ENCODE measurements around the gene TMEM37.

Gene TMEM37

DNA sequence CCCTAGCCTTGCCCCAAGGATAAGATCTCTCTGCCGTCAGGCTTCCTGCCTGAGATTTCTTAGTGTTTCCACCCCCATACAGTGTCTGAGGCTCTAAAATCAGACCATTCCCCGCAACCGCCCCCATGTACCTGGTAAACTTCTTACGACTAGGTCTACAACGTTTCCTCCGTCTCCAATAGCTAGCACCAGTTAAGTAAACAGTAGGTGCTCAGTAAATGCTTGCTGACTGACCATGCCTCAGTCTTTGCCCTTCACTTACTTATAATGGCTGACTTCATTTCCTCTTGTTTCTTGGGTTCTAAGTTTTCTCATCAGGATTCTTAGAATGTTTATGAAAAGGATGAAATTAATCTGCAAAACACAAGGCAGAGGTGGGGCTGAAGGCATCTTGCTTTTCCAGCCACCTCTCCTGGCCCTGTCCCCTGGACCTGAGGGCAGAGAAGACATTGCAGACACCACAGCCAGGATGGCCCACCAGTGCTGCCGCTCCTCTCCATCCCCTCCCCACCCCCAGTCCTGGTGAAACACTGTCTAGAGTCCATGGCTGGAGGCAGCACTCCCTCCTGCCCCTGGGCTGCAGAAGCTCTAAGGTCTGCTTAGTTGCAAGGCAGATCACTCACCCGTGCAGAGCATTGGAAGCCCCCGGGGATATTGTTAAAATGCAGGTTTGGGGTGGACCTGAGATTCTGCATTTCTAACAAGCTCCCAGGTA, 16.9 kb downstream of the TMEM37 start:
- Histone ChIP-seq H3K27ac (ENCODE audit: low read length) (no peak overlapping the region), H3K36me3 (ENCODE audit: control insufficient read depth, low read depth, low read length) (no peaks in the 10 kb centered on the region), H3K4me3 (ENCODE audit: low read length) (no peak overlapping the region), H3K9me3 (ENCODE audit: control insufficient read depth, low read depth, low read length) (no peaks in the 10 kb centered on the region), H3K4me1 (ENCODE audit: control insufficient read depth, low read depth, low read length) (peaks cover 12% of the 10 kb centered on the region), H3K9ac (ENCODE audit: low read length) (no peak overlapping the region), H3K27me3 (ENCODE audit: control insufficient read depth, insufficient read depth, low read length) (no peaks in the 10 kb centered on the region)

DNA sequence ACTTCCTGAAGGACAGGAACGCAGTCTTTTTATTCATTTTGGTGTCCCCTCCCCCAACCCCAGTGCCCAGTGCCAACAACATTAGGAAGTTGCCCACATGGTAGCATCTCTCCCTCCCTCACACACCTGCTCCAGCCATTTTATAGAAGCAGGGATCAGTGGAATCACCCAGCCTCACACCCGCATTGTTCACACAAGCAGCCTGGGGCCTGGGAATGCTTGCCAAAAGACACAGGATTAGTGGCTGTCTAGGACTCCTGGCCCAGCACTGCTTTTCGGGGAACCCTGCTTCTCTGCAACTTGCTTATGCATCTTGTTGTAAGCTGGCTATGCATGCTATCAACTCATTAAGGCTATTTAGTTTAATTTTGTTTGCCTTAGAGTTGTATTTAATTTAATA, 17.9 kb downstream of the TMEM37 start:
- H3K4me3 ChIP-seq (ENCODE audit: low read length), result no peak overlapping the region
- no peak overlapping the region for H3K27ac ChIP-seq (ENCODE audit: low read length)
- no peaks in the 10 kb centered on the region for H3K9me3 ChIP-seq (ENCODE audit: control insufficient read depth, low read depth, low read length)
- H3K4me1 ChIP-seq (ENCODE audit: control insufficient read depth, low read depth, low read length), result peaks cover 12% of the 10 kb centered on the region
- no peaks in the 10 kb centered on the region for H3K27me3 ChIP-seq (ENCODE audit: control insufficient read depth, insufficient read depth, low read length)
- H3K36me3 ChIP-seq (ENCODE audit: control insufficient read depth, low read depth, low read length), result no peaks in the 10 kb centered on the region
- no peak overlapping the region for H3K9ac ChIP-seq (ENCODE audit: low read length)

DNA sequence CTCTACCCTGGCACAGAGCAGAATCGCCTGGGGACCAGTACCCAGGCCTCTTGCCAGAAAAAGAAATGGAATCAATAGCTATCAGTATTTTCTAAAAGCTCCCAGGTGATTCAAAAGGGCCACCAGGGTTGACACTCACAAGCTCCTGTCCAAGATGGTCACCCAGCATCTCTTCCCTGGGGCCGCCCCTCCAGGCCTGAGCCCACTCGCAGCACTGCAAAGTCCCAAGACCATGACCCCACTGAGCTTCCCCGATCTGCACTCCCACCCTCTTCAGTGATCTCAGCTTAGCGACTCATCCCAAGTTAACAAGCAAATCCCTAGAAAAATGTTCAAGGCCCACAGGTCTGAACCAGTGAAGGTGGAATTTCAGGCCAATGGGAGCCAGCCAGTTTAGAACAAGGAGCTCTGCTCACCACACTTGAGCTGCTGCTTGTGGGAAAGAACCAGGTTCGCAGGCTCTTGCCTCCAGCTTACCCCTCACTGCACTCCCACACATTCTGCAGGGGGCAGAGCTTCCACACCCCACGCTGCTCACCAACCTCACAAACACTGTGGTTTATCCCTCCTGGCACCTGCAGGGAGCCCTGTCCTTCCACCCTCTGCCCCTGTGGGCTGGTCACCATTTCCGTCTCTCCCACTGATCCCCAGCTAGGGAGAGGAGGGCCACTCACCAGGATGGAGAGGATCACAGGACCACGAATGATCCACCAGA, 19.8 kb downstream of the TMEM37 start:
- Histone ChIP-seq H3K9ac (ENCODE audit: low read length) (no peak overlapping the region), H3K4me1 (ENCODE audit: control insufficient read depth, low read depth, low read length) (peaks cover 12% of the 10 kb centered on the region), H3K27me3 (ENCODE audit: control insufficient read depth, insufficient read depth, low read length) (no peaks in the 10 kb centered on the region), H3K27ac (ENCODE audit: low read length) (no peak overlapping the region), H3K4me3 (ENCODE audit: low read length) (no peak overlapping the region), H3K9me3 (ENCODE audit: control insufficient read depth, low read depth, low read length) (no peaks in the 10 kb centered on the region), H3K36me3 (ENCODE audit: control insufficient read depth, low read depth, low read length) (no peaks in the 10 kb centered on the region)

DNA sequence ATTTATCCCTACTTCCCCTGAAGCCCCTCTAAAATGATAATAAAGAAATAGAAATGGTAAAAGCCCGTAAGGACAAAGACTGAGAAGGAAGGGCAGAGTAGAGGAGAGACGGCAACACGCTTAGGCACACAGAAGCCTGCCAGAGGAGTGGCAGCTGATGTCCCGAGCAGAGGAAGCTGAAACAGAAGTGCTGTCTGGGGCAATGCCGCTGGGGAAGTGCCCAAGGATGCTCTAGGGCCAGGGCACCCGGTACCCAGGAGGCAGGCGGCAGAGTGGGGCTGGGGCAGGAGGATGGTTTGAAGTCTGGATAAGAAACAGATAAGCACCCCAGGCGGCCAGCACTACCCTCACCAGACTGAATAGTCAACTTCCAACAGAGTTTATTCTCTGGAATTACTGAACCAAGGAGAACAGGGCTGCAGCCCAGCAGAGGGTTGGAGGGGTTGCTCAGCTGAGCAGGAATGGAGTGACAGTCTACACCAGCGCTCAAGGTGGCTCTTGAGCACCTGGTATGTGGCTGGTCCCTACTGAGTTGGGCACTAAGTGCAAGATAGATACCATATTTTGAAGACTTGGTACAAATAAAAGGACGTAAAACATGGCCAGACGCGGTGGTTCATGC, 22.4 kb downstream of the TMEM37 start:
- H3K27me3 ChIP-seq (ENCODE audit: control insufficient read depth, insufficient read depth, low read length), result no peaks in the 10 kb centered on the region
- peaks cover 6% of the 10 kb centered on the region for H3K4me1 ChIP-seq (ENCODE audit: control insufficient read depth, low read depth, low read length)
- no peak overlapping the region for H3K9ac ChIP-seq (ENCODE audit: low read length)
- no peaks in the 10 kb centered on the region for H3K9me3 ChIP-seq (ENCODE audit: control insufficient read depth, low read depth, low read length)
- no peak overlapping the region for H3K4me3 ChIP-seq (ENCODE audit: low read length)
- no peak overlapping the region for H3K27ac ChIP-seq (ENCODE audit: low read length)
- no peaks in the 10 kb centered on the region for H3K36me3 ChIP-seq (ENCODE audit: control insufficient read depth, low read depth, low read length)

DNA sequence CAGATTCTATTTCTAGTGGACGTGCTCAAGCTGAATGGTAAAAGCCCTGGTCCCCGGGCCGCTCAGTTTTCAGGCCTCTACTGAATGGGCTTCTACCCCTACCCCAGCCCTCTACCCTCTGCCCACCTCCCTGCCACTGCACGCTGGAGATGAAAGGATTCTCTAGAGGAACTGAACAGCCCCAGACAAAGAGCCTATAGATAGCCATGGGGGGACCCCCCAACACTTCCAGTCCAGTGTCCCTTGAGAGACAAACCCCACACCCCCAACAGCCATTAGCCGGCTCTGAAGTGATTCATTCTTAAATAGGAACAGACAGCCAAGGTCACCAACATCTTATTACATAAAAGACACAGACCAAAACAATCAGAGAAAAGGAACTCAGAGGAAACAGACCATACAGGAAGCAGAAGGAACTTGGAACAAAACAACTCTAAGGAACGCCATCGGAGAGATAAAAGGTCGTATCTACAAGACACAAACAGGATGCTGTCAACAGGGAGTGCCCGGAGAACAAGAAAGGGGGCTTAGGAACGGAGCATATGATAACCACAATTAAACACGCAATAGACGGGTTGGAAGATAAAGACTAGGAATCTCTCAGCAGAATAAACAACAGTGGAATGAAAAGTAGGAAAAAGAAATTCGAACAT, 23.5 kb downstream of the TMEM37 start:
- Histone ChIP-seq H3K36me3 (ENCODE audit: control insufficient read depth, low read depth, low read length) (no peaks in the 10 kb centered on the region), H3K27me3 (ENCODE audit: control insufficient read depth, insufficient read depth, low read length) (no peaks in the 10 kb centered on the region), H3K27ac (ENCODE audit: low read length) (no peak overlapping the region), H3K4me1 (ENCODE audit: control insufficient read depth, low read depth, low read length) (no peaks in the 10 kb centered on the region), H3K9me3 (ENCODE audit: control insufficient read depth, low read depth, low read length) (no peaks in the 10 kb centered on the region), H3K4me3 (ENCODE audit: low read length) (no peak overlapping the region), H3K9ac (ENCODE audit: low read length) (no peak overlapping the region)

DNA sequence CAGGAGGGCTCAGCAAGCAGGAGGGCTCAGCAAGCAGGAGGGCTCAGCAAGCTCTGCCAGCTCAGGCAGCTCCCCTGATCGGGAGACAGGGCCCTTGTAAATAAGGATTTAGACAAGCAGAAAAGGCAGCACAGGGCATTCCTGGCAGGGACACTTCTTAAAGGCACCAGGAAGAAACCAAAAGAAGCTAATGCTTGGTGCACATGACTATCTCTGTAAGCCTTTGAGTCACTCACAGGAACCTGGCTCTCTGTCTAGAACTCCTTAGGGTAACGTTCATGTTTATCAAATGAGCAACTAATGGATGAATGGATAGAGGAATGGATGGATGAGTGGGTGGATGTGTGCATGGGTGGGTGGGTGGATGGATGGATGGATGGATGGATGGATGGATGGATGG, 28.4 kb downstream of the TMEM37 start:
- Histone ChIP-seq H3K27me3 (ENCODE audit: control insufficient read depth, insufficient read depth, low read length) (no peaks in the 10 kb centered on the region), H3K36me3 (ENCODE audit: control insufficient read depth, low read depth, low read length) (no peaks in the 10 kb centered on the region), H3K9ac (ENCODE audit: low read length) (no peak overlapping the region), H3K27ac (ENCODE audit: low read length) (no peak overlapping the region), H3K4me3 (ENCODE audit: low read length) (no peak overlapping the region), H3K9me3 (ENCODE audit: control insufficient read depth, low read depth, low read length) (no peaks in the 10 kb centered on the region), H3K4me1 (ENCODE audit: control insufficient read depth, low read depth, low read length) (no peaks in the 10 kb centered on the region)

DNA sequence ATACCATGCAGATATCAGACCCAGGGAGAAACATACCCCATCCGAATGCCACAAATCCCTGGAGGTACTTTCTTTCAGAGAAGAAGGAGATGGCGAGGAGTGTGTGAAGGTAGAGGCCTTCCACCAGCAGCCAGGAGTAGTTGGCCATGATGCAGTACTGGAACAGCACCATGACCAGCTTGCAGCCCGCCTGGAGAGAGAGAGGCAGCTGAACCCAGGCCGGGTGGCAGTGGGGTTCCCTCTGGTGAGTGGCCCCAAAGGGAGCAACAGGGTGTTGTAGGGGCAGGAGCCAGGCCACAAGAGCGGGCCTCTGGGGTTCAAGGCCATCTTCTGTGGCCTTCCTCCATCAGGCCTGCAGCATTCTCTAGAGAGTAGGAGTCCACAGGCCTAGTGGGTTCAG, 30.2 kb downstream of the TMEM37 start:
- H3K4me1 ChIP-seq (ENCODE audit: control insufficient read depth, low read depth, low read length), result no peaks in the 10 kb centered on the region

DNA sequence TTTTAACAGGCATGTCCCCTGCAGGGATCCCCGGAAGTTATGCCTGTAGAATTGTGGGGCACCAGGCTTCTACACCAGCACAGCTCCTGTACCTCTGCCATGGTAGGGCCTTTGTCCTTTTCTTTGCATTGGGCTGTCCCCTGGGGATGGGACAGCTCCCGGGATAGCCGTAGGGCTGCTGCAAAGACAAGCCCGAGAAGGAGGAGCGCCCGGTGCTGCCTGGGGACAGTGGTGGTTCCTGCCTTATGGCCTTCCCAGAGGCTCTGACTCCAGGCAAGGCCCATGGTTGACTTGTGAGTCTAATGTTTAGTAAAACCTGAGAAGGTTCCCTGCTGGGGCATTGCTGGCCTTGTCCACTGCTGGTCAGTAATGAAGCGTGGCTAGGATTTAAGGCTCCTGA, 30.9 kb downstream of the TMEM37 start:
- Histone ChIP-seq H3K36me3 (ENCODE audit: control insufficient read depth, low read depth, low read length) (no peaks in the 10 kb centered on the region), H3K4me3 (ENCODE audit: low read length) (no peak overlapping the region), H3K4me1 (ENCODE audit: control insufficient read depth, low read depth, low read length) (no peaks in the 10 kb centered on the region), H3K27me3 (ENCODE audit: control insufficient read depth, insufficient read depth, low read length) (no peaks in the 10 kb centered on the region), H3K9ac (ENCODE audit: low read length) (no peak overlapping the region), H3K9me3 (ENCODE audit: control insufficient read depth, low read depth, low read length) (no peaks in the 10 kb centered on the region), H3K27ac (ENCODE audit: low read length) (no peak overlapping the region)

More for the DNA sequence above, 30.2 kb downstream of the TMEM37 start:
- H3K9me3 ChIP-seq (ENCODE audit: control insufficient read depth, low read depth, low read length), result no peaks in the 10 kb centered on the region
- H3K4me3 ChIP-seq (ENCODE audit: low read length), result no peak overlapping the region
- H3K27ac ChIP-seq (ENCODE audit: low read length), result no peak overlapping the region
- no peak overlapping the region for H3K9ac ChIP-seq (ENCODE audit: low read length)
- no peaks in the 10 kb centered on the region for H3K36me3 ChIP-seq (ENCODE audit: control insufficient read depth, low read depth, low read length)
- H3K27me3 ChIP-seq (ENCODE audit: control insufficient read depth, insufficient read depth, low read length), result no peaks in the 10 kb centered on the region

DNA sequence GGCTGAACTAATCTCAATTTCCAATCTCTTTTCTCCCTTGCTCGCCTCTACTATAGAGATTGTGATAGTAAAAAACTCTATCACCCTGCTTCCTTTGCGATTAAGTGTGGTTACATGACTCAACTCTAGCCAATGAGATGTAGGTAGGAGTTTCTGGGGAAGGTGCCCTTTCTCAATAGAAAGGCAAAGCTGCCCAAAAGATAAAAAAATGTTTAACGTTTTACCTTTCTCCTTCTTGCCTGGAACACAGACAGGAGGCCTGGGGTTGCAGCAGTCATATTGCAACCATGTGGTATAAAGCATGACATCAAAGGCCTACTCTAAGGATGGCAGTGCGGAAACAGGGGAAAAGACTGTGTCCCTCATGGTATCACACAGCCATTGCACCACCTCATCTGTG, 31.5 kb downstream of the TMEM37 start:
- no peak overlapping the region for H3K27ac ChIP-seq (ENCODE audit: low read length)
- no peaks in the 10 kb centered on the region for H3K9me3 ChIP-seq (ENCODE audit: control insufficient read depth, low read depth, low read length)
- no peak overlapping the region for H3K4me3 ChIP-seq (ENCODE audit: low read length)
- H3K4me1 ChIP-seq (ENCODE audit: control insufficient read depth, low read depth, low read length), result no peaks in the 10 kb centered on the region
- no peak overlapping the region for H3K9ac ChIP-seq (ENCODE audit: low read length)
- no peaks in the 10 kb centered on the region for H3K27me3 ChIP-seq (ENCODE audit: control insufficient read depth, insufficient read depth, low read length)
- no peaks in the 10 kb centered on the region for H3K36me3 ChIP-seq (ENCODE audit: control insufficient read depth, low read depth, low read length)

DNA sequence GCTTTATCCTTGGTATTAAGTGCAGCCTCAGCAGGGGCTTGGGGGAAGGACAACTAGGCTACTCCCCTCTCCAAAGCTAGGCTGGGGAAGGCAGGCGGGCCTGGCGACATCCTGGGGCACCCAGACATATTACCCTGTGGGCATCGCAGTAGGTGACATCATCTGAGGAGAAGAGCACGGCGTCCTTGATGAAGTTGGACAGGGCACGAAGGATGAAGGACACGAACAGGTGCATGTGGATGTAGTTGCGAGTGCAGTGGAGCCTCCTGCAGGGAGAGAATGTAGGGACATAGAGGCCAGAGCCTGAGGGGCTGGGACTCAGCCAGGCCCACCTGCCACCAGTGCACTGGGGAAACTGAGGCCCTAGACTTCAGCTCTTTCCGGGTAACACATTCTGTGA, 32.3 kb downstream of the TMEM37 start:
- no peak overlapping the region for H3K4me3 ChIP-seq (ENCODE audit: low read length)
- no peaks in the 10 kb centered on the region for H3K9me3 ChIP-seq (ENCODE audit: control insufficient read depth, low read depth, low read length)
- no peaks in the 10 kb centered on the region for H3K4me1 ChIP-seq (ENCODE audit: control insufficient read depth, low read depth, low read length)
- H3K27me3 ChIP-seq (ENCODE audit: control insufficient read depth, insufficient read depth, low read length), result no peaks in the 10 kb centered on the region
- H3K27ac ChIP-seq (ENCODE audit: low read length), result no peak overlapping the region
- no peaks in the 10 kb centered on the region for H3K36me3 ChIP-seq (ENCODE audit: control insufficient read depth, low read depth, low read length)
- no peak overlapping the region for H3K9ac ChIP-seq (ENCODE audit: low read length)

DNA sequence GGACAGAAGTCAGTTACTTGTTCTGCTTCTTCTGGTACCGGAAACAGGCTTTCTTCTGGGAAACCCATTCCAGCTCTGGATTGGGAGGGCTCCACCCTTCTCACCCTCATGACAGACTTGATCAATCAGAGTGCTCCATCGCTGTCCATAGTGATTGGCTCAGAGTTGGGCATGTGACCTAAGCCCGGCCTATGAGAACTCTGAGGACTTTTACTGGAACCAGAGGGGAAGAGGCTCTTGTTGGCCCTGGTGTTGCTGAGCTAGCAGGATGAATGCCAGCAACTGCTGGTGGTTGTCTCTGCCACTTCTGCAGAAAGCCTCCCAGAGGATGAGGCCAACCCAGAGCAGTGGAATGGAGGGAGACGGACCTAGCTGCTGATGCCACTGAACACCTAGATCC, 33.3 kb downstream of the TMEM37 start:
- H3K36me3 ChIP-seq (ENCODE audit: control insufficient read depth, low read depth, low read length), result no peaks in the 10 kb centered on the region
- H3K4me3 ChIP-seq (ENCODE audit: low read length), result no peak overlapping the region
- no peaks in the 10 kb centered on the region for H3K27me3 ChIP-seq (ENCODE audit: control insufficient read depth, insufficient read depth, low read length)
- H3K9ac ChIP-seq (ENCODE audit: low read length), result no peak overlapping the region
- no peak overlapping the region for H3K27ac ChIP-seq (ENCODE audit: low read length)
- H3K9me3 ChIP-seq (ENCODE audit: control insufficient read depth, low read depth, low read length), result no peaks in the 10 kb centered on the region
- H3K4me1 ChIP-seq (ENCODE audit: control insufficient read depth, low read depth, low read length), result peaks cover 4% of the 10 kb centered on the region

Data from iPS-18a (cell line).